NCI-H1105 treated with DMSO at 0.1 percent for 48 hours (cell line): ENCODE measurements around the gene AGR3.
"Not testable (repeated sequence)": the region's sequence is repeated elsewhere in the genome, so short reads cannot be mapped to it uniquely, and the experiment has no call there.

Experiments
- DNase-seq: peaks from one replicate; lab custom pipeline; 2025; lab: John Stamatoyannopoulos, UW

The AGR3 gene

DNA sequence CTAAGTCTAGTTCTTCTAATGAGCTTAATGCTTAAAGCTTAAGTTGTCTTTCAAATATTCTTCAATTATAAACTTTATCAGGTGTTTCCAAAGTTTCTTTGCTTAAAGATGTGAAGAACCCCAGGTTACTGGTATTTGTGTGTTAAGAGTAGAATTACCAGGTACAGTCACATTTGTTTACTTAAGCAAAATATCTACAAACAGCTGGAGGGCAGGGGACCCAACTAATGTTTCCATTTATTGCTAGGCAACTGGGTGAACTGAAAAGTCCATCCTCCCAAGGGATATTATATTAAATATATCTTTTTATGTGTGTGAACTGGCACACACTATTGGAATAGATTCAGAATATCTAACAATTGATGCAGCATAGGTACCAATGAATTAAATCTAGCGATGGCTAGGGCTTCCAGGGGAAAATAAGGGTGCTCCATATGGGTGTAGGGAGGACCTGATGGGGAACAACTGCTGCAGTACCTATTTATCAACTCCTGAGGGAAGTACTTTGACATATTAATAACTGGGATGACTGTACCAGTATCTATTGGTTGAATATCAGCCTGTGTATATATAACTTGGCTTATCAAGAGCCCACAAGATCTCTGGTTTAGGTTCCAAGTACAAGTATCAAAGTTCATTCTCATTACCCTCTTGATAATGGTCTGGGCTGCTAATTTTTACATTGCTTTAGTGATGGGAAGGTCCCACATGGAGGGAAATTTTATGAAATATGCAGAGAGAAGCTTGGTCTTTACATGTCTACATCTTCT is 10.3 kb upstream of the AGR3 start:
- no peak for DNase-seq

DNA sequence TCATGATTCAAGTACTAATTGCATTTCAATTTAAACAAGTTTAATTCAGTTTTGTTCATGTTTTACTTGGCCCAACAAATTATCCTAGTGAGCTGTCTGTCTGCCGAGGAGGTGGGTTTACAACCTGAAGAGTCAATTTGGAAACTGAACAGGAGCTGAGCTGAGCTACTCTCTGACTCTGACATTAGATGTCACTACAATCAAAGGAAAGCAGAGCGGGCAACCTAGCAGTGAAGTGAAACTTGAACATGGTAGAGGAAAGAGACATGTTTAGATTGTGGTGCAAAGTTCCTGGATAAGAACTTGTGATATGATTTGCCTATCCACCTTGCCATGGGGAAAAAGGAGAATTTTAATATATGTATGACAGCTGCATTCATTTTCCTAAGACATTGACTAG is 9.6 kb upstream of the AGR3 start:
- peak; percentile 51 for DNase-seq

DNA sequence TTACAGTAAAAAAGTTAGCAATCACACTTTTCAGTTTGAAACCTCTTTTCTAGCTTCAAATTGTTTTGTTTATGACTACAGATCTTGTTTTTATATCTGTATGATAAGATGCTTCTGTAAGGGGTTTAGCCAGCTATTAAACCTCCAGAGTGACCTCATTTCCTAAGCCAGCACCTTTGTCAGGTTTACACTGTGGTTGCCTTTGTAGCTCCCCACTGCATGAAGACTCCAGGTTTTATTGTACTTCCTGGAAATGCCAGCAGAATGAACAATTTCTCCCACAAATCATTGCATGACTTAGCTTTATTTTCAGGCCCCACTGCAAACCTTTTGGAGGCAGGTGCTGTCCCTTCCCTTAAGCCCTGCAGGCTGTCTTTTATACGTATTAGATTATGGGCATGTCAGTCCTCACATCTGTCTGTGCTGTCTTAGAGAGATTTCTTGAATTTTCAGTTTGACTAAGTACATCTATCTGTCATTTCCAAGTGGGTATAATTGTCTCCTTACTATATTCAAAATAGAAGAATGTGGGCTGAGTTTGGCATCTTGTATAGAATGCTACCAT is 8.2 kb upstream of the AGR3 start:
- DNase-seq = no peak

DNA sequence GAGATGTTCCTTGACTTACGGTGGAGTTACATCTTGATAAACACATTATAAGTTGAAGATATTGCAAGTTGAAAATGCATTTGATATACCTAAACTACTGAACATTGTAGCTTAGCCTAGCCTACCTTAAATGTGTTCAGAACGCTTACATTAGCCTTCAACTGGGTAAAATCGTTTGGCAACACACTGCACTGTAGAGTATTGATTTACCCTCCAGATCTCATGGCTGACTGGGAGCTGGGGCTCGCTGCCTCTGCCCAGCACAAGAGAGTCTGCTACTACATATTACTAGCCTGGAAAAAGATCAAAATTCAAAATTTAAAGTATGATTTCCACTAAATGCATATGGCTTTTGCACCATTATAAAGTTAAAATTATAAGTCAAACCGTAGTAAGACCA is 7.5 kb upstream of the AGR3 start:
- DNase-seq = no peak

DNA sequence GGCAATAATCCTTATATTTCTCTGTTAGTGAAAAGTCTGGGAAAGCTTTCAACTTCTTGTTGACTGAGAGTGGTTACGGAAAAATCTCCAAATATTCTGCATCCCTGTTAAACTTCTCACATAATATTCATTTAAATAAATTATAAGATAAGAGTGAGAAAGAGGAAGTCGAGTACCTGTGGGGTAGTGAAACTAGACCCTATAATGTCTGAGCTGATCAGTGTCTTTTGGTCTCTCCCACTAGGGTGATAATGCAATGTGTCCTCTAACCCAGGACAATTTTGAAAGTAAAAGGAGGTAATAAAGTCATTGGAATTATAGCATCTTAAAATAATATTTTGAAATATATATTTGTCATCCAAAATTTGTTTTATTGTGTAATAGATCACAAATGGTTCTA is 2.1 kb upstream of the AGR3 start:
- DNase-seq = peak; percentile 39

DNA sequence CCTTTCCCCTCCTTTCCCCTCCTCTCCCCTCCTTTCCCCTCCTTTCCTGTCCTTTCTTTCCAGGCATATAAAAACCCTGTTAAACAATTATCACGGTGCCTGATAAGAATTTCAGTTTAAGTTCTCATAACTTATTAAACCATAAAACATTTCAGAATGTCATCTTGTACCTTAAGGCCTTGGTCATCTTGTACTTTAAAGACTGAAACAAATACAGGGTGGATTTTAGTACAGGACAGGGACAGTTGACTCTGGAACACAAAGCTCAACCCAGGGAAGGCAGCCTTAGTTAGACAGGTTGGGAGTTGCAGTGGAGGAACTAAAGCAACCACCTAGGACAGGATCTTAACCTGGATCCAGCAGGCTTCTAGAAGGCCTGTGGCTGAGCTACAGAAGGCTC is 1.2 kb downstream of the AGR3 start:
- no peak for DNase-seq

DNA sequence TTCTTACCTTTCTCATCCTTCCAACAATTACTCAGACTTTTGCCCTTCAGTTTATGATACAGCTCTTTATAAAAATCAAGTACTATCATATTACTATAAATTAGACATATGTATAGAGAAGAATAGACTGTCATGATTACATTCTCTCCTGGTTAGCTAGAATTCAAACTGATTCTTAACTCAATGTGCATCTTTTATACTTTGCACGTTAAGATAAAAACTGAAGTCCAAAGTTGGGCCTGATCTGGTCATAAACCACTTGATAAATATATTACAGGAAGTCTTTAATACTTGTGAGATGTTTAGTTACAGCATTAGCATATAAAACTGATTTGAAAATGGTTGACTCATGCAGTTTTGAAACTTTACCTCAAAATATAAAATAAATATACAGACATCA is 2.6 kb downstream of the AGR3 start:
- DNase-seq = no peak

DNA sequence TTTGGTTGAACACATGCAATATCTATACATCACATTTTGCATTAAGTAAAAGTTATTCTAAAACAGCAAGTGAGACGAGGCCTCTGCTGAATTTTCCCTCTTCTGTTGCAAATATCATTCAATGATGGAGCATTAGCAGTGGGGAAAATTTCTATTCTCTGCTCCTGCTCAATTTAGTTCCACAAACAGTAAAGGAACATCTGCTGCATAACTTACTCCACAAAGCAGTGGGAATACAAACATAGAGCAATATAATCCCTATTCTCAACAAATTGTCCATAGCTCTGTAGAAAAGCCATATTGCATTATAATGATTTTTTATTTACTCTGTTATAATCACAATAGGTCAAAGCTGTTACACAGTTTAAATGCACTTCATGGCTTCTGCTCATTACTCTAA is 5.9 kb downstream of the AGR3 start:
- DNase-seq = no peak

DNA sequence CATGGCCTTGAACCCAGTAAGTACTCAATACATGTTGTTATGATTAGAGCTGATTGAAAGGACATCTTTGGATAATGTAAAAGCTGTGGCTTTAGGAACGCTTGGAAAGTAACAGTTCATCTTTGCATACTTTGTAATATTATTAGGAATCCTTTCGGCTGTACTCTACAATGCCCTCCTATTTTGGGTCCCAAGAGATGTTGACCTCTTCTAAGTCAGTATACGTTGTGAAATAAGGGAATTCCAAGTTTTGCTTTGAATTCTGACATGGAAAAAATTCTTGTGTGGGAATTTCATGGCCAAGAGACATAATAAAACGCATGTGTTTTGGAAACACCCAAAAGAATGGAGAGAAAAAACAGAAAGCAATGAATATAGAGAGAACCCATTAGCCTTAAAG is 7.7 kb downstream of the AGR3 start:
- DNase-seq = no peak

DNA sequence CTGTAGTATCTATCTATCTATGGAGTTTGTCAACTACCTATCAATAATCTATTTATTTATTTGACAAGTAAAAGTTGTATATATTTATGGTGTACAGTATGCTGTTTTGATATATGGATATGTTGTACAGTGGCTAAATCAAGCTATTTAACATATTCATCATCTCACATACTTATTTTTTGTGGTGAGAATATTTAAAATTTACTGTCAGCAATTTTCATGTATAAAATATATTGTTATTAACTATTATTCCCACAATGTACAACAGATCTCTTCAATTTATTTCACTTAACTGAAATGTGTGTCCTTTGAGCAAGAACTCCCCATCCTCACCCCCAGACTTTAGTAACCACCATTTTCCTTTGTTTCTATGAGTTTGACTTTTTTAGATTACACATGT is 14.5 kb downstream of the AGR3 start:
- no peak for DNase-seq

DNA sequence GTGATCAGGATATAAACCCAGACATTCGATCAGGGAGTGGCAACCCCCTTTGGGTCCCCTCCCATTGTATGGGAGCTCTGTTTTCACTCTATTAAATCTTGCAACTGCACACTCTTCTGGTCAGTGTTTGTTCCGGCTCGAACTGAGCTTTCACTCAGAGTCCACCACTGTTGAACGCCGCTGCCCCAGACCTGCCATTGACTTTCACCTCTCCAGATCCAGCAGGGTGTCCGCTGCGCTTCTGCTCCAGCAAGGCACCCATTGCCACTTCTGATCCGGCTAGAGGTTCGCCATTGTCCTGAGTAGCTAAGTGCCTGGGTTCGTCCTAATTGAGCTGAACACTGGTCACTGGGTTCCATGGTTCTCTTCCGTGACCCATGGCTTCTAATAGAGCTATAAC is 28.6 kb downstream of the AGR3 start:
- not testable (repeated sequence) for DNase-seq

DNA sequence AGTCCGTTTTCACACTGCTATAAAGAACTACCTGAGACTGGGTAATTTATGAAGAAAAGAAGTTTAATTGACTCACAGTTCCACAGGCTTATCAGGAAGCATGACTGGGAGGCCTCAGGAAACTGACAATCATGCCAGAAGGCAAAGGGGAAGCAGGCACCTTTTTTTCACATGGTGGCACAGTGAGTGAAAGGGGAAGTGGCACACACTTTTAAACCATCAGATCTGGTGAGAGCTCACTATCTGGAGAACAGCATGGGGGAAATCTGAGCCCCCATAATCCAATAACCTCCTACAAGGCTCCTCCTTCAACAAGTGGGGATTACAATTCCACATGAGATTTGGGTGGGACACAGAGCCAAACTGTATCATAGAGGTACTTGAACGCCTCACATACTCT is 30.0 kb downstream of the AGR3 start:
- no peak for DNase-seq

DNA sequence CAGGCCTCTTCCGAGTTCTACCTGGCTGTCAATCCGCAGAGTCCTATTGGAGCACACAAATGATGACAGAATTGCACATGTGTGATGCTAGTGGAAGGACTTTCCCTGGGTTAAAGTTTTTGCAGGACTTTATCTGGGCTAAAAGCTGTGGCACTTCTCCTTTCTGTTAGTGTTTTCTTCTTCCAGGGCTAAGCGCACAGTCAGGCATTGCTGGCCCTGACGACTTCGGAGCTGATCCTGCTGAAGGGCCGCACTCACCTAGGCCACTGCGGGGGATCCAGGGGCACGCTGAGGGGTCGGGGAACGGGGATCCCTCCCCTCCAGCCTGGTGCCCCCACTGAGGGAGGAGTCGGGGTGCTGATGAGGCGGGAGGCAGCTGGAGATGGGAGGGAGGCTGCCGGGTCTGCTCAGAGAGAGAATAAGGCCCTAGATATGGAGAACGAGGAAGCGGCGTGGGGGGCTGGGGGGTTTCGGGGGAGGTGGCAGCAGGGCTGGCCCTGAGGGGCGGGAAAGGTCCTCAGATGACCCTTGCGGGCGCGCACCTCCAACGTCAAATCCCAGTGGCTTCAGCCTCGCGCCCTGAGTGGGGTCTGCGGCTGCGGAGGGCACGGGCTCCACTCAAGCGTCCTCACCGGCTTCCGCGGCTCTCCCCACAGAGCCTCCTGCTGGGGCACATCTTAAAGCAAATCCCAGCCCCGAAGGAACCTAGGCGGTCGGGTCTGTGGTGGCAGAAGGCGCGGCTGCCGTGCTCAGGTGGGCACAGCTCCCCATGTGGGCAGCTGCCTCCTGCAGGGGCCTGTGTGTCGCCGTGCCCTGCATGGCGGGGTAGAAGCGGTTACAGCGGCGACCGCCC is 30.9 kb downstream of the AGR3 start:
- DNase-seq = no peak

DNA sequence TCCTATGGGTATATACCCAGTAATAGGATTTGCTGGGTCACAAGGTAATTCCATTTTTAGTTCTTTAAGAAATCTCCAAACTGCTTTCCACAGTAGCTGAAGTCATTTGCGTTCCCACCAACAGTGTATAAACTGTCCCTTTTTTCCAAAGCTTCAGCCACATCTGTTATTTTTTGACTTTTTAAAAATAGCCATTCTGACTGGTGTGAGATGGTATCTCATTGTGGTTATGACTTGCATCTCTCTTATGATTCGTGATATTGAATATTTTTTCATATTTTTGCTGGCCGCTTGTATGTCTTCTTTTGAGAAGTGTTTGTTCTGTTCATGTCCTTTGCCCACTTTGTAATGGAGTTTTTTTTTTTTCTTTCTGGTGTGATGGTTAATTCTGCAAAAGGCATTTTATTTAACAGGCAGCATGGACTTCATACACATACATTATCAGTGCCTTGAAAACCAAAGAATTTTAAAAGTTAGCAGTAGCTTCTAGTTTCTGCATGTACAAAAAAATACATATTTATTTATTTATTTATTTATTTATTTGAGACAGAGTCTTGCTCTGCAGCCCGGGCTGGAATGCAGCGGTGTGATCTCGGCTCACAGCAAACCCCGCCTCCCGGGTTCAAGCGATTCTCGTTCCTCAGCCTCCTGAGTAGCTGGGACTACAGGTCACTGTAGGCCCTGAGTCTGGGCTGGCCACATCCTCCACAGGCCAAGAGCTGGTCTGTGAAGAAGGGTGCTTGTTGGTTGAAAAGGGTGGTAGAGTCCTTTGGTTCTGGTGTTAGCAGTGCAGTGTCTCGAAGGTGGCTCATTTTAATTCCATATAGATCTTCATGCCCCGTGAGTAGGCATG is 32.3 kb downstream of the AGR3 start:
- no peak for DNase-seq

DNA sequence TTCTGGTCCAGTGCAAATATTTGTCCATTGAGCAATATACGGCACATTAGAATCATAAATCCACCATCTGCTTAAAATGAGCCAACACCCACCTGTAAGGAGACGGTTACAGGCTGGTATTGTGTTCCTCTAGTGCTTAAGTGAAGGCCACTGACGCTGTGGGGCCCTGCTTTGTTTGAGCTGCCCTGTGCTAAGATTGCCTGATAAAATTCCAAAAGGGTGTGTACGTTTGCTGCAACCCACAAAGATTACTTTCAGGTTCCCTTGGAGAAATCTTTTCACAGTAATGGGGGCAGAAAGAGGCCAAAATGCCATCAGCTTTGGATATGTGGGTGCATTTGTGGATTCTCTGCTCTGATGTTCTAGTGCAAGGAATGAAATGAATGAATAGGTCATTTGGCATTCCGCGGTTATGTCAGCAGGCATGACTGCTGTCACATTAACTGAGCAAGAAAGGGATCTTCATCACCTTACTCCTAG is 34.4 kb downstream of the AGR3 start:
- DNase-seq = no peak

DNA sequence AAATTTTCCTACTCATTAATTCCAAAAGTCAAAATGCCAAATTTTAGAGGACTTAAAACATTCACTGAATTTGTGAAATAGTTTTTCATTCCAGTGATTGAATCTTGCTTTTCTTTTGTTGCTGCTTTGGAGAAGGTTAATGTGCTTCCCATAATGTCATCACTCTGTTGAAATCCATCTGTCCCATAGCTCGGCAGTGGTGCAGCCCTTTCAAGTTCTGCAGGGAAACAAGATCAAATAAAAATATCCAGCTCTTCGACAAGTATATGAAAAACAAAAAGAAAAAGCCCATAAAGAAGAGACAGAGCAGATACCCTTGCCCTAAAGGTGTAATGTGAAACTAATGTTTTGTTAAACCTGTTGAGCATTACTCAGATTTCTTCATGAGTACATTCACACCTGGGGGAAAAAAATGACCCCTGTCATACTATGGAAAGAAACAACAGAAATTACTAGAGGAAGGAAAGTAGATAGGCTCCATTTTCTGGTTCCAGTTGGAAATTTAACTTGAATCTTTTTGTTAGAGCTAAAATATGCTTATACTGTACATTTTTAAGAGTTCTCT is 35.1 kb downstream of the AGR3 start:
- DNase-seq = no peak

DNA sequence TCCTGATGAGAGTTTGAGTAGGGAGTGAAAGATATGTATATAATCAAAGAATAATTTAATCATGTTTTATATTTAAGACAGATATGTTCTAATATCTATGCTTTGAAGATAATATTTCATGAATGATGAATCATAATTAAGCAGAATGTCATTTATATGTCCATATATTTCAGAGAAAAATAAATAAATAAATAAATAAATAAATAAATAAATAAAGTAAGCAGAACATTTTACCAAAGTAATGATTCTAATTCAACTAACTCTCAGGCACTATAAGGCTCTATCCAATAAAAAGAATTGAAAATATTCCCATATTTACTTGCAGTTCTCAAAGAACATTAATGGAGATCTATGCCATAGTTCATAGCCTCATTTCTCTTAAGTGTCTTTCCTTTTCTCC is 36.0 kb downstream of the AGR3 start:
- DNase-seq = no peak

DNA sequence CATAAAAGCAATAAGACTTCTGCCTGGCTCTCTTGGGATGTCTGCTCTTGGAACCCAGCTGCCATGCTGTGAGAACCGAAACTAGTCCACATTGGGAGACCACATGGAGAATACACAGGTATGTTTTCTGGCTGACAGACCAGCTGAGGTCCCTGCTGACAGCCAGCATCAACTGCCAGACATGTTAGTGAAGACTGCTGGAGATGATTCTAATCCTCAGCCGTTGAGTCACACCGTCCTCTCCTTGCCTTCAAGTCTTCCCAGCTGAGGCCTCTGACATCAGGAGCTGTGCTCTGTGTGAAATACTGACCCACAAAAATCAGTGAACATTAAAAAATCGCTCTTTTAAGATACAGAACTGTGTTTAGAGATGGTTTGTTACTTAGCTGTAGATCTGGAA is 40.1 kb downstream of the AGR3 start:
- no peak for DNase-seq

DNA sequence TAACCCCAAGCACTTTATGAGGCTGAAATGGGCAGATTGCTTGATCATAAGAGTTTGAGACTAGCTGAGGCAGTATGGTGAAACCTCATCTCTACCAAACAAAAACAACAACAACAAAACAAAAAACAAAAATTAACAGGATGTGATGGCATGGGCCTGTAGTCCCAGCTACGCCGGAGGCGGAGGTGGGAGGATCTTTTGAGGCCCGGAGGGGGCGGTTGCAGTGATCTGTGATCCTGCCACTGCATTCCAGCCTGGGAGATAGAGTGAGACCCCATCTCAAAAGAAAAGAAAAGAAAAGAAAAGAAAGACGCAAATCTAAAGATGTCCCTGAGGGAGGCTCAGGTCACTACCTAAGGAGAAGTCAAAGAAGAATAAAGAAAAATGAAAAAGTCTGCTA is 41.7 kb downstream of the AGR3 start:
- DNase-seq = no peak

DNA sequence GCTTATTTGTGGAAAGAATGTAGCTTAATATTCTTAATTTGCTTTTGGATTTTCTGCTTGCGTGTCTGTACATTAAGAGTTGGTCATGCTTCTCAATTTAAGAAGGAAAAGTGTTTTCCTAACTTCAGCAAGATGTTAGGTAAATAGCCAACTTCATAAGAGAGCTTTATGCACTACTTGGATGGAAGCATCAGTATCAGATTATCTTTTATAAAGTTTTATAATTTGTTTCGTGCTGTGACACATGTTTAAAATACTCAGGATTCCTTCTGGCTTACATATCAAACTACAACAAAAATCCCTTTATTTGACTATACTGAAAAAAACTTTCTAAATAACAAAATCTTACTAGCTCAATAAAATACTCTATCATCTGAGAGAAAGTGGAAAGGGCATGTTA is 42.1 kb downstream of the AGR3 start:
- DNase-seq = no peak

DNA sequence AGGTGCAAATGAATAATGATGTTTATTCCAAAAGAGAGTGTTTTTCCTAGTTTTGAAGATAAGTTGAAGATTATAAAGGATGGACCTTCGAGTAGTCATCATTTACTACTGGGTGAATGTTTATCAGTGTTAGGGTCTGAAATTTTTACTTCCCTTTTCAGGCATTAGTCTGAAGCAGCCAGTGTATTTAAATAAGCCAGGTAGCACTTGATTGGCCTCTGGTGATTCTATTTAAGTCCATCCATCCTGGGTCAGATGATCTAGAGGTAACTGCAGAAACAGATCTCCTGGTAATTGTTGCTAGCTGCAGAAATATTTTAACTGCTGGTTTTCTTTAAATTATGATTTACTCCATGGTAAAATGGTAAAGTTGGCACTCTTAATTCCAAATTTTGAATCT is 42.9 kb downstream of the AGR3 start:
- DNase-seq = no peak

DNA sequence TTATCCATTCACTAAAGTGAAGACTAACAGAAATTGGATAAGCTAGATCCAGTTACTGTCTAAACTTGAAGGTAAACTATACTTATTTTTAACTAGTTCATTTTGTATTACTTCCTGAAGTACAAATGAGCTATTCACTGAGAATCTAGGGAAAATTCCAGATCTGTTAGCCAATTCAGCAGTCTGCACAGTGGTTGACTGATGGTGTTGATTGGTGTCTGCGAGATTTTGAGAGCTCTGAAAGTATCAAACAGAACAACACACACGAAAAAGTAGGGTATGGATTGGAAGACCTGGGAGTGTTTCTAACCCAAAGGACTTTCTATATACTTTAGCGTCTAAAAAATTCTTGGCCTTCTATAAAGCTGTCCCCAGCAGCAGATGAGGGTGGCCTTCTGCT is 43.4 kb downstream of the AGR3 start:
- no peak for DNase-seq
